IMR-90 (cell line): ENCODE results near the gene MID2. TPM values are rescaled to one million over a fixed set of nuclear protein-coding genes. Genes with fewer than 3 reads are reported as not detected.

Source experiments
- ATAC-seq: fragments of 200-7000 bp; cut with Tn5 transposase; 2 replicates; pipeline ENCODE4 v1.9.1; 2020; ENCODE audit warnings: low read depth, mild to moderate bottlenecking, moderate library complexity
- BruUV-seq: library from RNA; stranded (reverse); fragments of 400-500 nt; replicated peaks from 2 replicates; lab custom pipeline; 2021; lab: Mats Ljungman, UMichigan
- CTCF ChIA-PET: fragments of 300-600 bp; formaldehyde crosslinking; extraction: SDS; loops from one replicate; lab custom pipeline; 2021; ENCODE audit warnings: antibody characterized with exemption; lab: Yijun Ruan, JAX
- POLR2A ChIA-PET: fragments of 300-600 bp; sonication (Branson Sonifier 250); formaldehyde crosslinking; loops from one replicate; lab custom pipeline; 2022; ENCODE audit warnings: antibody characterized with exemption; ENCODE audit not compliant: unreplicated experiment; lab: Charles Lee
- DNase-seq: peaks from one replicate; pipeline ENCODE4 v3.0.0; 2013
- H2AFZ ChIP-seq: replicated peaks from 2 replicates; pipeline ENCODE3; 2013; ENCODE audit warnings: low read length, mild to moderate bottlenecking; ENCODE audit not compliant: poor library complexity
- H2AK5ac ChIP-seq: 2 replicates; pipeline ENCODE4 v1.6.1; 2013; ENCODE audit warnings: low read depth, low read length, inconsistent platforms
- H2AK9ac ChIP-seq: replicated peaks from 2 replicates; pipeline ENCODE3; 2013; ENCODE audit warnings: mild to moderate bottlenecking, low read depth, low read length, moderate library complexity; ENCODE audit not compliant: poor library complexity
- H2BK120ac ChIP-seq: 2 replicates; pipeline ENCODE4 v1.6.1; 2013; ENCODE audit warnings: low read depth, low read length, inconsistent platforms
- H2BK15ac ChIP-seq: 3 replicates; pipeline ENCODE4 v1.6.1; 2013; ENCODE audit warnings: low read depth, low read length, inconsistent platforms
- H2BK20ac ChIP-seq: 2 replicates; pipeline ENCODE4 v1.6.1; 2013; ENCODE audit warnings: low read depth, mild to moderate bottlenecking, inconsistent platforms, low read length, moderate library complexity
- H2BK5ac ChIP-seq: 2 replicates; pipeline ENCODE4 v1.6.1; 2013; ENCODE audit warnings: mild to moderate bottlenecking, low read depth, low read length, inconsistent platforms; ENCODE audit not compliant: poor library complexity, severe bottlenecking
- H3K14ac ChIP-seq: replicated peaks from 2 replicates; pipeline ENCODE4 v1.6.1; 2013; ENCODE audit warnings: low read depth, low read length, inconsistent platforms
- H3K18ac ChIP-seq: 2 replicates; pipeline ENCODE4 v1.6.1; 2013; ENCODE audit warnings: low read depth, low read length, control low read depth
- H3K23ac ChIP-seq: 2 replicates; pipeline ENCODE4 v1.6.1; 2013; ENCODE audit warnings: low read depth, low read length, inconsistent platforms
- H3K27ac ChIP-seq: 2 replicates; pipeline ENCODE4 v1.5.1; 2013; ENCODE audit warnings: mild to moderate bottlenecking, control low read depth, low read length; ENCODE audit not compliant: insufficient read depth
- H3K27me3 ChIP-seq: 2 replicates; pipeline ENCODE4 v1.6.1; 2013; ENCODE audit warnings: low read length; ENCODE audit not compliant: control insufficient read depth, insufficient read depth
- H3K36me3 ChIP-seq: 2 replicates; pipeline ENCODE4 v1.6.1; 2013; ENCODE audit warnings: low read length, mixed read lengths; ENCODE audit not compliant: control insufficient read depth, insufficient read depth
- H3K4ac ChIP-seq: 2 replicates; pipeline ENCODE4 v1.6.1; 2013; ENCODE audit warnings: low read depth, low read length, inconsistent platforms
- H3K4me1 ChIP-seq: 2 replicates; pipeline ENCODE4 v1.6.1; 2013; ENCODE audit warnings: low read length, mixed read lengths; ENCODE audit not compliant: control insufficient read depth, insufficient read depth
- H3K4me2 ChIP-seq: 2 replicates; pipeline ENCODE4 v1.6.1; 2013; ENCODE audit warnings: low read depth, mild to moderate bottlenecking, control low read depth, low read length, moderate library complexity
- H3K4me3 ChIP-seq: 2 replicates; pipeline ENCODE4 v1.5.1; 2013; ENCODE audit warnings: low read depth, mild to moderate bottlenecking, control low read depth, low read length, moderate library complexity; ENCODE audit not compliant: insufficient read depth
- H3K56ac ChIP-seq: 2 replicates; pipeline ENCODE4 v1.6.1; 2013; ENCODE audit warnings: low read length, inconsistent platforms; ENCODE audit not compliant: insufficient read depth; ENCODE audit errors: extremely low read depth
- H3K79me1 ChIP-seq, 2 experiments: 2 replicates each; pipeline ENCODE4 v1.6.1; 2013; ENCODE audit warnings: low read length in 2 of 2, inconsistent platforms in 1 of 2, low read depth in 1 of 2
- H3K9ac ChIP-seq: 2 replicates; pipeline ENCODE4 v1.6.1; 2013; ENCODE audit warnings: low read depth, low read length, control low read depth
- H3K9me1 ChIP-seq: 2 replicates; pipeline ENCODE4 v1.6.1; 2013; ENCODE audit warnings: low read length, inconsistent platforms; ENCODE audit not compliant: insufficient read depth
- H3K9me3 ChIP-seq: 2 replicates; pipeline ENCODE4 v1.6.1; 2013; ENCODE audit warnings: low read length; ENCODE audit not compliant: control insufficient read depth, insufficient read depth
- H4K20me1 ChIP-seq: 2 replicates; pipeline ENCODE4 v1.6.1; 2013; ENCODE audit warnings: low read length, inconsistent platforms; ENCODE audit not compliant: insufficient read depth
- H4K5ac ChIP-seq: 2 replicates; pipeline ENCODE4 v1.6.1; 2013; ENCODE audit warnings: mild to moderate bottlenecking, low read depth, low read length, control low read depth
- H4K8ac ChIP-seq, 2 experiments: 2 replicates each; pipeline ENCODE4 v1.6.1; 2013; ENCODE audit warnings: low read depth in 2 of 2, low read length in 2 of 2, control low read depth in 1 of 2, inconsistent platforms in 1 of 2
- H4K91ac ChIP-seq: 2 replicates; pipeline ENCODE4 v1.6.1; 2013; ENCODE audit warnings: low read depth, low read length, inconsistent platforms; ENCODE audit not compliant: insufficient read depth
- BHLHE40 ChIP-seq: fragments of 150-350 bp; IDR thresholded peaks from 2 replicates; pipeline ENCODE4 v1.6.1; 2016; ENCODE audit warnings: mild to moderate bottlenecking, low read depth, low read length
- CEBPB ChIP-seq: IDR thresholded peaks from 2 replicates; pipeline ENCODE4 v1.6.1; 2012; ENCODE audit warnings: low read depth, low read length, improper control_type of control experiment
- CHD1 ChIP-seq: IDR thresholded peaks from 2 replicates; pipeline ENCODE4 v1.6.1; 2012; ENCODE audit warnings: low read depth, low read length, improper control_type of control experiment
- FOS ChIP-seq: fragments of 150-350 bp; IDR thresholded peaks from 2 replicates; pipeline ENCODE4 v1.6.1; 2016; ENCODE audit warnings: low read depth, low read length
- MAFK ChIP-seq: IDR thresholded peaks from 2 replicates; pipeline ENCODE4 v1.6.1; 2012; ENCODE audit warnings: low read depth, low read length, improper control_type of control experiment
- MAZ ChIP-seq: IDR thresholded peaks from 2 replicates; pipeline ENCODE4 v1.6.1; 2012; ENCODE audit warnings: low read depth, mild to moderate bottlenecking, low read length, improper control_type of control experiment, moderate library complexity, borderline replicate concordance
- MXI1 ChIP-seq: IDR thresholded peaks from 2 replicates; pipeline ENCODE4 v1.6.1; 2012; ENCODE audit warnings: low read depth, mild to moderate bottlenecking, low read length, moderate library complexity, borderline replicate concordance
- POLR2A ChIP-seq: IDR thresholded peaks from 2 replicates; pipeline ENCODE4 v1.6.1; 2012; ENCODE audit warnings: mild to moderate bottlenecking, low read depth, low read length
- RAD21 ChIP-seq: IDR thresholded peaks from 2 replicates; pipeline ENCODE4 v1.6.1; 2012; ENCODE audit warnings: low read length, improper control_type of control experiment
- RCOR1 ChIP-seq: IDR thresholded peaks from 2 replicates; pipeline ENCODE4 v1.6.1; 2012; ENCODE audit warnings: mild to moderate bottlenecking, low read length, improper control_type of control experiment; ENCODE audit not compliant: insufficient replicate concordance
- RFX5 ChIP-seq: IDR thresholded peaks from 2 replicates; pipeline ENCODE4 v1.8.0; 2012; ENCODE audit warnings: low read depth, mild to moderate bottlenecking, low read length, moderate library complexity
- SMC3 ChIP-seq: fragments of 150-350 bp; IDR thresholded peaks from 2 replicates; pipeline ENCODE4 v1.6.1; 2016; ENCODE audit warnings: low read depth, mild to moderate bottlenecking, antibody characterized with exemption, low read length, moderate library complexity
- WGBS, 2 experiments: methylation state at CpG; one replicate each; pipeline versions ENCODE4 v1.1.5 to v1.1.7; 2013; ENCODE audit warnings: missing lambda C conversion rate in 2 of 2; ENCODE audit not compliant: insufficient read length in 1 of 2; ENCODE audit errors: extremely low coverage in 2 of 2; 5-methylcytosine and 5-hydroxymethylcytosine counted together
- dilution Hi-C: fragments of 300-500 bp; cut with HindIII; formaldehyde crosslinking; loops from one replicate; pipeline ENCODE4 v1.14.3; 2018; ENCODE audit warnings: low sequenced_read_pairs; ENCODE audit not compliant: unreplicated experiment
- in situ Hi-C: fragments of 300-500 bp; cut with MboI; formaldehyde crosslinking; loops from 3 replicates; pipeline ENCODE4 v1.14.3; 2019; ENCODE audit warnings: low sequenced_read_pairs, inconsistent platforms, mixed read lengths
- intact Hi-C: fragments of 100-400 bp; cut with micrococcal nuclease; formaldehyde crosslinking; loops from 2 replicates; pipeline ENCODE4 v1.10.0; 2022
- polyA plus RNA-seq, 3 experiments: library from polyadenylated mRNA; depleted of rRNA; stranded (reverse); fragments of >200 nt; gene quantifications; 2 replicates each; pipeline ENCODE4 v1.2.3, GENCODE V29; 2012; ENCODE audit warnings: low replicate concordance in 1 of 3
- total RNA-seq: library from RNA; depleted of rRNA; stranded (reverse); fragments of >200 nt; gene quantifications from 2 replicates; pipeline ENCODE4 v1.2.3, GENCODE V29; 2012
- TF ChIP-seq, protein P1 (sequence below): fragments of 150-350 bp; IDR thresholded peaks from 2 replicates; pipeline ENCODE4 v1.6.1; 2017; ENCODE audit warnings: mild to moderate bottlenecking, antibody characterized with exemption, low read length, low read depth
- TF ChIP-seq, protein P2 (sequence below): fragments of 150-350 bp; IDR thresholded peaks from 2 replicates; pipeline ENCODE4 v1.6.1; 2016; ENCODE audit warnings: low read depth, mild to moderate bottlenecking, low read length, moderate library complexity, borderline replicate concordance
- TF ChIP-seq, protein P3 (sequence below): conservative IDR thresholded peaks from 2 replicates; pipeline ENCODE4 v1.5.1; 2012; ENCODE audit warnings: mild to moderate bottlenecking, low read depth, low read length, improper control_type of control experiment

MID2 gene
- total and polyA plus RNA-seq, 2 of the 4 experiments (the other 2 are of a cell fraction): 1.1 to 4.7 TPM

DNA sequence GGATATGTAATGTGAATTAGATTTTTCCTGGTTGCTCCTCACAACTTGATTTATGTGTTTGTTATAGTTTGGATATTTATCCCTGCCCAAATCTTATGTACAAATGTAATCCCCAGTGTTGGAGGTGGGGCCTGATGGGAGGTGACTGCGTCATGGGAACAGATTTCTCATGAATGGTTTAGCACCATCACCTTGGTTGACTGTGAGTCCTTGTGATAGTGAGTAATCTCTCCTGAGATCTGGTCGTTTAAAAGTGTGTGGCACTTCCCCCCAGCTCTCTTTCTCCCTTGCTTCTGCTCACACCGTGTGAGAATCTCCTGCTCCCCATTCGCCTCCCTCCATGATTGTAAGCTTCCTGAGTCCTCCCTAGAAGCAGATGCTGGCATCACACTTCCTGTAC is 2.2 kb downstream of the MID2 start:
- H3K79me1 ChIP-seq: no peaks in the 10 kb centered on the region
- H2AK9ac ChIP-seq: no peak overlapping the region
- intact Hi-C loops (no loop called here), dilution Hi-C loops (no loop called here), in situ Hi-C loops (no loop called here)
- H2BK5ac ChIP-seq: no peak overlapping the region
- H3K36me3 ChIP-seq: no peaks in the 10 kb centered on the region
- no peak overlapping the region for H4K8ac ChIP-seq
- H4K20me1 ChIP-seq: no peaks in the 10 kb centered on the region; the same call in 1 of the 2 replicates
- no CpG with 5 or more reads among the region's 4 CpGs for WGBS, 2 experiments
- TF ChIP-seq, protein P1, sequence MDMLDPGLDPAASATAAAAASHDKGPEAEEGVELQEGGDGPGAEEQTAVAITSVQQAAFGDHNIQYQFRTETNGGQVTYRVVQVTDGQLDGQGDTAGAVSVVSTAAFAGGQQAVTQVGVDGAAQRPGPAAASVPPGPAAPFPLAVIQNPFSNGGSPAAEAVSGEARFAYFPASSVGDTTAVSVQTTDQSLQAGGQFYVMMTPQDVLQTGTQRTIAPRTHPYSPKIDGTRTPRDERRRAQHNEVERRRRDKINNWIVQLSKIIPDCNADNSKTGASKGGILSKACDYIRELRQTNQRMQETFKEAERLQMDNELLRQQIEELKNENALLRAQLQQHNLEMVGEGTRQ: no peak
- TF ChIP-seq MAZ (no peak), POLR2A (no peak), BHLHE40 (no peak), RCOR1 (no peak), MXI1 (no peak), SMC3 (no peak), CHD1 (no peak), FOS (no peak), MAFK (no peak), RAD21 (no peak), CEBPB (no peak), RFX5 (no peak)
- TF ChIP-seq, protein P2, sequence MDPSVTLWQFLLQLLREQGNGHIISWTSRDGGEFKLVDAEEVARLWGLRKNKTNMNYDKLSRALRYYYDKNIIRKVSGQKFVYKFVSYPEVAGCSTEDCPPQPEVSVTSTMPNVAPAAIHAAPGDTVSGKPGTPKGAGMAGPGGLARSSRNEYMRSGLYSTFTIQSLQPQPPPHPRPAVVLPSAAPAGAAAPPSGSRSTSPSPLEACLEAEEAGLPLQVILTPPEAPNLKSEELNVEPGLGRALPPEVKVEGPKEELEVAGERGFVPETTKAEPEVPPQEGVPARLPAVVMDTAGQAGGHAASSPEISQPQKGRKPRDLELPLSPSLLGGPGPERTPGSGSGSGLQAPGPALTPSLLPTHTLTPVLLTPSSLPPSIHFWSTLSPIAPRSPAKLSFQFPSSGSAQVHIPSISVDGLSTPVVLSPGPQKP: no peak
- TF ChIP-seq, protein P3, sequence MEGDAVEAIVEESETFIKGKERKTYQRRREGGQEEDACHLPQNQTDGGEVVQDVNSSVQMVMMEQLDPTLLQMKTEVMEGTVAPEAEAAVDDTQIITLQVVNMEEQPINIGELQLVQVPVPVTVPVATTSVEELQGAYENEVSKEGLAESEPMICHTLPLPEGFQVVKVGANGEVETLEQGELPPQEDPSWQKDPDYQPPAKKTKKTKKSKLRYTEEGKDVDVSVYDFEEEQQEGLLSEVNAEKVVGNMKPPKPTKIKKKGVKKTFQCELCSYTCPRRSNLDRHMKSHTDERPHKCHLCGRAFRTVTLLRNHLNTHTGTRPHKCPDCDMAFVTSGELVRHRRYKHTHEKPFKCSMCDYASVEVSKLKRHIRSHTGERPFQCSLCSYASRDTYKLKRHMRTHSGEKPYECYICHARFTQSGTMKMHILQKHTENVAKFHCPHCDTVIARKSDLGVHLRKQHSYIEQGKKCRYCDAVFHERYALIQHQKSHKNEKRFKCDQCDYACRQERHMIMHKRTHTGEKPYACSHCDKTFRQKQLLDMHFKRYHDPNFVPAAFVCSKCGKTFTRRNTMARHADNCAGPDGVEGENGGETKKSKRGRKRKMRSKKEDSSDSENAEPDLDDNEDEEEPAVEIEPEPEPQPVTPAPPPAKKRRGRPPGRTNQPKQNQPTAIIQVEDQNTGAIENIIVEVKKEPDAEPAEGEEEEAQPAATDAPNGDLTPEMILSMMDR: no peak
- H4K91ac ChIP-seq: no peak overlapping the region
- no peak overlapping the region for H4K5ac ChIP-seq
- no peak overlapping the region for H3K9ac ChIP-seq
- no TSS peak for BruUV-seq
- CTCF ChIA-PET: no interaction called here
- H3K14ac ChIP-seq: no peak overlapping the region; the same call in 1 of the 2 replicates
- no peak overlapping the region for H3K27ac ChIP-seq
- no peak overlapping the region for H2BK20ac ChIP-seq
- H2AFZ ChIP-seq: no peak overlapping the region
- POLR2A ChIA-PET: no interaction called here
- no peak overlapping the region for H3K18ac ChIP-seq
- no peaks in the 10 kb centered on the region for H3K9me3 ChIP-seq
- no peak overlapping the region for H3K56ac ChIP-seq
- no peak overlapping the region for H3K4me2 ChIP-seq
- no peak overlapping the region for H2AK5ac ChIP-seq
- H2BK15ac ChIP-seq: no peak overlapping the region
- DNase-seq (no peak), ATAC-seq (no peak)
- peaks cover 10% of the 10 kb centered on the region for H3K27me3 ChIP-seq
- H3K4me3 ChIP-seq: no peak overlapping the region
- no peak overlapping the region for H2BK120ac ChIP-seq
- H3K9me1 ChIP-seq: no peaks in the 10 kb centered on the region
- no peaks in the 10 kb centered on the region for H3K4me1 ChIP-seq
- no peak overlapping the region for H3K4ac ChIP-seq
- H3K23ac ChIP-seq: no peak overlapping the region
